Panc1 (cell line): ENCODE data around the gene DIP2C. TPM values are rescaled to one million over a fixed set of nuclear protein-coding genes. Genes with fewer than 3 reads are reported as not detected.
A peak's percentile ranks its signal among the peaks of the same experiment; 100 is the strongest.

ENCODE experiments used
- ATAC-seq: fragments of 200-7000 bp; cut with Tn5 transposase; 2 replicates; pipeline ENCODE4 v1.9.1; 2020; ENCODE audit warnings: mild to moderate bottlenecking, moderate library complexity
- BruUV-seq: library from RNA; stranded (reverse); fragments of 400-500 nt; replicated peaks from 2 replicates; lab custom pipeline; 2021; lab: Mats Ljungman, UMichigan
- CTCF ChIA-PET: fragments of 300-600 bp; sonication (Branson Sonifier 250); formaldehyde crosslinking; loops from one replicate; lab custom pipeline; 2022; ENCODE audit warnings: antibody characterized with exemption; lab: Charles Lee
- POLR2A ChIA-PET: fragments of 300-600 bp; sonication (Branson Sonifier 250); formaldehyde crosslinking; loops from one replicate; lab custom pipeline; 2022; ENCODE audit warnings: antibody characterized with exemption; lab: Charles Lee
- DNase-seq: peaks from one replicate; pipeline ENCODE4 v3.0.0-alpha.2; 2010; ENCODE audit warnings: low read depth, low spot score
- H3K27ac ChIP-seq: 2 replicates; pipeline ENCODE4 v1.5.1; 2011; ENCODE audit warnings: mild to moderate bottlenecking, low read length, inconsistent platforms
- H3K27me3 ChIP-seq: fragments of 200-500 bp; sonication (Bioruptor generic); 2 replicates; pipeline ENCODE4 v1.6.0; 2014; ENCODE audit warnings: low read length, inconsistent platforms; ENCODE audit not compliant: control insufficient read depth, insufficient read depth
- H3K36me3 ChIP-seq: fragments of 200-500 bp; sonication (Bioruptor generic); 2 replicates; pipeline ENCODE4 v1.5.1; 2014; ENCODE audit warnings: inconsistent platforms, mild to moderate bottlenecking, low read length, moderate library complexity; ENCODE audit not compliant: control insufficient read depth, insufficient read depth
- H3K4me1 ChIP-seq: 2 replicates; pipeline ENCODE4 v1.5.1; 2011; ENCODE audit warnings: inconsistent platforms, mild to moderate bottlenecking, low read length, moderate library complexity; ENCODE audit not compliant: control insufficient read depth, insufficient read depth
- H3K4me3 ChIP-seq, 2 experiments: 2 replicates each; pipeline ENCODE4 v1.5.1; 2011 to 2012; ENCODE audit warnings: low read depth in 2 of 2, low read length in 2 of 2, mild to moderate bottlenecking in 2 of 2, inconsistent platforms in 1 of 2, moderate library complexity in 1 of 2
- H3K9me3 ChIP-seq: fragments of 200-500 bp; sonication (Bioruptor generic); 2 replicates; pipeline ENCODE4 v1.5.1; 2014; ENCODE audit warnings: low read depth, mild to moderate bottlenecking, inconsistent platforms, low read length, moderate library complexity; ENCODE audit not compliant: control insufficient read depth, insufficient read depth
- CTCF ChIP-seq: fragments of 450-650 bp; IDR thresholded peaks from 2 replicates; pipeline ENCODE4 v1.5.1; 2017; ENCODE audit warnings: mild to moderate bottlenecking
- POLR2AphosphoS5 ChIP-seq: IDR thresholded peaks from 2 replicates; pipeline ENCODE4 v1.6.1; 2012; ENCODE audit warnings: mild to moderate bottlenecking, low read depth, low read length, moderate library complexity
- REST ChIP-seq, 2 experiments: IDR thresholded peaks; 2 replicates each; pipeline ENCODE4 v1.6.1; 2011 to 2012; ENCODE audit warnings: low read depth in 2 of 2, control low read depth in 1 of 2, low read length in 1 of 2, mild to moderate bottlenecking in 1 of 2, moderate library complexity in 1 of 2; ENCODE audit not compliant: insufficient read depth in 1 of 2
- SIN3A ChIP-seq: IDR thresholded peaks from 2 replicates; pipeline ENCODE4 v1.6.1; 2012; ENCODE audit warnings: low read depth, mild to moderate bottlenecking, low read length, moderate library complexity, borderline replicate concordance; ENCODE audit not compliant: insufficient read depth
- TCF7L2 ChIP-seq: IDR thresholded peaks from 2 replicates; pipeline ENCODE4 v1.6.1; 2011; ENCODE audit warnings: mild to moderate bottlenecking, low read depth, low read length, inconsistent platforms
- in situ Hi-C: cut with HindIII; loops from 2 replicates; pipeline ENCODE4 v1.10.0; 2016; ENCODE audit warnings: low sequenced_read_pairs, low pct_unique_long_range_greater_than_20kb
- intact Hi-C: fragments of 100-400 bp; cut with micrococcal nuclease; formaldehyde crosslinking; loops from one replicate; pipeline ENCODE4 v1.10.0; 2022; ENCODE audit not compliant: unreplicated experiment
- total RNA-seq: library from RNA; stranded (reverse); gene quantifications from one replicate; pipeline ENCODE4 v1.2.1, GENCODE V29; 2021; ENCODE audit not compliant: unreplicated experiment

DIP2C gene
- total RNA-seq, 1 experiment from 2014 or later = 13.2 TPM

GRCh38 chr10:230758-231157 lies 458.7 kb downstream of the DIP2C start:
- intact Hi-C loops (no loop called here), in situ Hi-C loops (no loop called here)
- H3K27me3 ChIP-seq = no peaks in the 10 kb centered on the region
- no peaks in the 10 kb centered on the region for H3K36me3 ChIP-seq
- H3K27ac ChIP-seq = no peak overlapping the region
- DNase-seq (peak; percentile 5), ATAC-seq (no peak)
- BruUV-seq = no TSS peak
- POLR2A ChIA-PET = no interaction called here
- no peaks in the 10 kb centered on the region for H3K9me3 ChIP-seq
- CTCF ChIA-PET = no interaction called here
- TF ChIP-seq REST (IDR thresholded peaks at IDR 0.05; ENCODE audit: insufficient read depth in 1 of 2, low read depth in 2 of 2, low read length in 1 of 2) (no peak), TCF7L2 (no peak), POLR2AphosphoS5 (no peak), CTCF (peak; percentile 66), SIN3A (no peak)
- H3K4me3 ChIP-seq = no peak overlapping the region
- no peaks in the 10 kb centered on the region for H3K4me1 ChIP-seq

- H3K27ac ChIP-seq = no peak overlapping the region
- CTCF ChIA-PET = no interaction called here
- TF ChIP-seq CTCF (no peak), TCF7L2 (no peak), REST (IDR thresholded peaks at IDR 0.05; ENCODE audit: insufficient read depth in 1 of 2, low read depth in 2 of 2, low read length in 1 of 2) (no peak), POLR2AphosphoS5 (no peak), SIN3A (no peak)
- POLR2A ChIA-PET = no interaction called here
- ATAC-seq (no peak), DNase-seq (no peak)
- H3K4me1 ChIP-seq = no peaks in the 10 kb centered on the region
- no peaks in the 10 kb centered on the region for H3K27me3 ChIP-seq
- no peak overlapping the region for H3K4me3 ChIP-seq
- H3K9me3 ChIP-seq = no peaks in the 10 kb centered on the region
- no peaks in the 10 kb centered on the region for H3K36me3 ChIP-seq
- no TSS peak for BruUV-seq
- intact Hi-C loops = no loop called here
- in situ Hi-C loops = no loop called here
These were observed 461.1 kb downstream of the DIP2C start for GRCh38 chr10:228366-228765.
